GM12878 (cell line): ENCODE results near the gene MOGAT3. TPM values are rescaled to one million over a fixed set of nuclear protein-coding genes. Genes with fewer than 3 reads are reported as not detected.

Experiments
- ATAC-seq: fragments of 200-7000 bp; cut with Tn5 transposase; 3 replicates; pipeline ENCODE4 v1.9.1; 2020; ENCODE audit warnings: mild to moderate bottlenecking, moderate library complexity
- BruUV-seq: library from RNA; stranded (reverse); fragments of 400-500 nt; replicated peaks from 2 replicates; lab custom pipeline; 2021; lab: Mats Ljungman, UMichigan
- CTCF ChIA-PET: fragments of 300-600 bp; sonication (Branson Sonifier 250); formaldehyde crosslinking; extraction: SDS; loops from one replicate; lab custom pipeline; 2021; ENCODE audit warnings: inconsistent platforms; lab: Yijun Ruan, JAX
- POLR2A ChIA-PET: fragments of 350-600 bp; formaldehyde crosslinking; extraction: SDS; loops from one replicate; lab custom pipeline; 2021; ENCODE audit warnings: inconsistent platforms; lab: Charles Lee
- RAD21 ChIA-PET: fragments of 300-600 bp; sonication (Branson Sonifier 250); formaldehyde crosslinking; loops from one replicate; lab custom pipeline; 2023; ENCODE audit warnings: antibody characterized with exemption; ENCODE audit not compliant: unreplicated experiment; lab: Charles Lee
- SMC1A ChIA-PET: fragments of 300-600 bp; sonication (Branson Sonifier 250); formaldehyde crosslinking; loops from one replicate; lab custom pipeline; 2023; ENCODE audit not compliant: unreplicated experiment, uncharacterized antibody; lab: Charles Lee
- DNase-seq: peaks from one replicate; pipeline ENCODE4 v3.0.0-alpha.2; 2011; ENCODE audit warnings: low read depth, low spot score
- FAIRE-seq: peaks from 3 replicates; lab custom pipeline; 2011; peaks lifted over from hg19 to GRCh38; lab: Jason Lieb, UNC
- H2AFZ ChIP-seq: 2 replicates; pipeline ENCODE4 v1.6.0; 2011; ENCODE audit warnings: low read depth, low read length, control low read depth; ENCODE audit not compliant: control insufficient read depth
- H3K27ac ChIP-seq: 2 replicates; pipeline ENCODE4 v1.5.1; 2011; ENCODE audit warnings: control low read depth; ENCODE audit not compliant: control insufficient read depth, insufficient read depth
- H3K27me3 ChIP-seq, 2 experiments: replicated peaks in 1 of 2; 2 replicates each; pipeline versions ENCODE4 v1.6.0 to v1.6.1; 2011; ENCODE audit warnings: low read length in 1 of 2; ENCODE audit not compliant: control insufficient read depth in 2 of 2, insufficient read depth in 2 of 2
- H3K36me3 ChIP-seq, 2 experiments: 2 replicates each; pipeline ENCODE4 v1.5.1; 2011; ENCODE audit warnings: low read length in 1 of 2; ENCODE audit not compliant: control insufficient read depth in 2 of 2, insufficient read depth in 2 of 2
- H3K4me1 ChIP-seq: 2 replicates; pipeline ENCODE4 v1.6.1; 2011; ENCODE audit warnings: mild to moderate bottlenecking, low read length, moderate library complexity, mixed read lengths; ENCODE audit not compliant: control insufficient read depth, insufficient read depth
- H3K4me2 ChIP-seq: 2 replicates; pipeline ENCODE4 v1.6.0; 2011; ENCODE audit warnings: control low read depth; ENCODE audit not compliant: control insufficient read depth, insufficient read depth
- H3K4me3 ChIP-seq: fragments of 200-600 bp; sonication (generic); 2 replicates; pipeline ENCODE4 v1.5.1; 2016
- H3K79me2 ChIP-seq: 2 replicates; pipeline ENCODE4 v1.6.0; 2011; ENCODE audit warnings: low read length; ENCODE audit not compliant: control insufficient read depth, insufficient read depth
- H3K9ac ChIP-seq: 2 replicates; pipeline ENCODE4 v1.8.0; 2011; ENCODE audit warnings: low read length, control low read depth, mixed read lengths; ENCODE audit not compliant: control insufficient read depth, insufficient read depth
- H3K9me3 ChIP-seq: replicated peaks from 3 replicates; pipeline ENCODE4 v1.5.1; 2011; ENCODE audit warnings: mild to moderate bottlenecking, low read length; ENCODE audit not compliant: control insufficient read depth, insufficient read depth
- H4K20me1 ChIP-seq: 2 replicates; pipeline ENCODE4 v1.6.0; 2011; ENCODE audit not compliant: control insufficient read depth, insufficient read depth
- EP300 ChIP-seq, 2 experiments: fragments of 150-350 bp in 1 of 2; IDR thresholded peaks; 2 replicates each; pipeline ENCODE4 v1.6.1; 2011 to 2012; ENCODE audit warnings: low read depth in 2 of 2, low read length in 2 of 2, borderline replicate concordance in 1 of 2, improper control_type of control experiment in 1 of 2, inconsistent platforms in 1 of 2; ENCODE audit not compliant: control insufficient read depth in 1 of 2
- EZH2 ChIP-seq: IDR thresholded peaks from 2 replicates; pipeline ENCODE4 v1.6.1; 2012; ENCODE audit warnings: low read depth, mild to moderate bottlenecking, control low read depth, inconsistent platforms, low read length, borderline replicate concordance; ENCODE audit not compliant: control insufficient read depth
- FOS ChIP-seq: IDR thresholded peaks from 3 replicates; pipeline ENCODE4 v1.6.1; 2011; ENCODE audit warnings: borderline replicate concordance; ENCODE audit not compliant: insufficient read length; ENCODE audit errors: extremely low read depth
- HCFC1 ChIP-seq: fragments of 150-350 bp; IDR thresholded peaks from 2 replicates; pipeline ENCODE4 v1.6.1; 2014; ENCODE audit warnings: low read length
- HDAC2 ChIP-seq: fragments of 200-600 bp; sonication (generic); IDR thresholded peaks from 2 replicates; pipeline ENCODE4 v1.6.1; 2017
- NFXL1 ChIP-seq: fragments of 450-650 bp; IDR thresholded peaks from 2 replicates; pipeline ENCODE4 v1.6.1; 2017; ENCODE audit warnings: antibody characterized with exemption, mild to moderate bottlenecking, borderline replicate concordance
- SIN3A ChIP-seq: IDR thresholded peaks from 2 replicates; pipeline ENCODE4 v1.6.1; 2012; ENCODE audit warnings: low read depth, low read length, improper control_type of control experiment
- SMAD1 ChIP-seq: fragments of 450-650 bp; IDR thresholded peaks from 2 replicates; pipeline ENCODE4 v1.6.1; 2018; ENCODE audit warnings: mild to moderate bottlenecking, low read depth; ENCODE audit not compliant: partially characterized antibody
- STAT3 ChIP-seq: IDR thresholded peaks from 2 replicates; pipeline ENCODE4 v1.6.1; 2011; ENCODE audit warnings: low read depth, low read length, improper control_type of control experiment
- TCF3 ChIP-seq: IDR thresholded peaks from 2 replicates; pipeline ENCODE4 v1.6.1; 2012; ENCODE audit warnings: low read depth, mild to moderate bottlenecking, low read length, borderline replicate concordance; ENCODE audit not compliant: insufficient read depth
- TCF7 ChIP-seq: IDR thresholded peaks from 2 replicates; pipeline ENCODE4 v1.6.1; 2014; ENCODE audit warnings: antibody characterized with exemption, borderline replicate concordance
- in situ Hi-C: fragments of 300-500 bp; cut with MboI; formaldehyde crosslinking; loops from 9 replicates; pipeline ENCODE4 v1.14.3; 2018; ENCODE audit warnings: mixed read lengths
- intact Hi-C: fragments of 100-400 bp; cut with micrococcal nuclease; formaldehyde crosslinking; loops from one replicate; pipeline ENCODE4 v1.14.2; 2022; ENCODE audit not compliant: unreplicated experiment
- polyA plus RNA-seq, 11 experiments: library from polyadenylated mRNA; depleted of rRNA in 4 of 11; unstranded in 6 of 11; stranded (reverse) in 5 of 11; fragments of >200 nt; fragmentation: Nextera tagmentation in 4 of 11; fragmentation: Illumina TruSeq in 1 of 11; extraction: Ambion mirVana in 4 of 11; extraction: Trizol in 1 of 11; gene quantifications; 1 replicate in 1 of 11; 2 replicates in 10 of 11; pipeline versions ENCODE4 v1.2.1 to v1.2.3, GENCODE V29; 2011 to 2016; ENCODE audit warnings: inconsistent platforms in 2 of 11, missing spikeins in 2 of 11, low read depth in 1 of 11
- total RNA-seq, 4 experiments: library from RNA; depleted of rRNA in 3 of 4; stranded (reverse); fragments of >200 nt in 3 of 4; fragmentation: Illumina TruSeq in 1 of 4; extraction: Trizol in 1 of 4; gene quantifications; 2 replicates each; pipeline versions ENCODE4 v1.2.1 to v1.2.3, GENCODE V29; 2013 to 2021
- TF ChIP-seq, protein P1 (sequence below): fragments of 450-650 bp; IDR thresholded peaks from 2 replicates; pipeline ENCODE4 v1.6.1; 2016; ENCODE audit warnings: mild to moderate bottlenecking
- TF ChIP-seq, protein P2 (sequence below): fragments of 450-650 bp; IDR thresholded peaks from 2 replicates; pipeline ENCODE4 v1.6.1; 2018; ENCODE audit warnings: mild to moderate bottlenecking, low read depth, moderate library complexity; ENCODE audit not compliant: partially characterized antibody
- TF ChIP-seq, protein P3 (sequence below): fragments of 450-650 bp; IDR thresholded peaks from 2 replicates; pipeline ENCODE4 v1.6.1; 2018; ENCODE audit warnings: borderline replicate concordance, mild to moderate bottlenecking; ENCODE audit not compliant: partially characterized antibody

MOGAT3 gene
- total and polyA plus RNA-seq, 10 of the 15 experiments (the other 5 are each of a cell fraction or from before 2014, with no cell fraction given), result 0.11 TPM; not detected in 9

DNA sequence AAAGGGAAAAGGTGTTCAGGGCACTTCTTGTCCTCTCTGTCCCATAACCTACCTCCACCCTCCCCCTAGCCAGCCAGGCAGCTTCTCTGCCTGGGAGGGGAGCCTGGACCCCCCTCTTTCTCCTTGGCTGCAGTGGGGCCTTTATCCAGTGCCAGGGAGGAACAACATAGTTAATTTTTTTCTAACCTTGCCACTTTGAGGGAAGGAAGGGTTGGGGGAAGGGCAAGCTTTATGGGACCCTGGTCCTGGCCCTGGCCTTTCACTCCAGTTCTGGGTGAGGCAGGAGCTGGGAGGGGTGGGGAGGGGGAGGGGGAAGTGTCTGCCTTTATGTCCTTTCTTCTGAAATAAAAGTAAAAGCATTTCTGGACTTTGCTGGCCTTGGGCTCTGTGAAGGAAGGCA lies 39.9 kb downstream of the MOGAT3 start:
- H3K36me3 ChIP-seq, result peaks cover 5 to 7% of the 10 kb centered on the region in 2 experiments
- DNase-seq (no peak), ATAC-seq (no peak), FAIRE-seq (no peak)
- CTCF ChIA-PET, result no interaction called here
- H3K9me3 ChIP-seq, result no peaks in the 10 kb centered on the region; the same call in 2 of the 3 replicates
- H3K4me2 ChIP-seq, result no peak overlapping the region
- H2AFZ ChIP-seq, result no peak overlapping the region
- in situ Hi-C loops, result no loop called here
- H3K9ac ChIP-seq, result no peak overlapping the region
- POLR2A ChIA-PET, result interaction anchor here (0.6 kb wide), 1 partner anchor 92 kb away, joined by 3 read pairs; no protein-coding TSS in a partner anchor
- BruUV-seq, result no TSS peak
- SMC1A ChIA-PET, result interaction anchor here (0.9 kb wide), 1 partner anchor 20 kb away, joined by 3 read pairs; no protein-coding TSS in a partner anchor
- RAD21 ChIA-PET, result interaction anchor here (0.7 to 0.8 kb wide), 2 partner anchors 129 to 1236 kb away, joined by 3 to 4 read pairs; no protein-coding TSS in a partner anchor
- H3K4me1 ChIP-seq, result peaks cover 4% of the 10 kb centered on the region
- intact Hi-C loops, result no loop called here
- H3K79me2 ChIP-seq, result no peaks in the 10 kb centered on the region
- H4K20me1 ChIP-seq, result no peaks in the 10 kb centered on the region
- H3K27me3 ChIP-seq, result peaks cover 8 to 9% of the 10 kb centered on the region in 2 experiments; a peak in 3 of 4 replicates
- no peak overlapping the region for H3K27ac ChIP-seq
- H3K4me3 ChIP-seq, result no peak overlapping the region
- no peak for TF ChIP-seq STAT3
- TF ChIP-seq TCF3, result no peak
- no peak for TF ChIP-seq EP300 (IDR thresholded peaks at IDR 0.05; ENCODE audit: borderline replicate concordance in 1 of 2, control insufficient read depth in 1 of 2, low read depth in 2 of 2, low read length in 2 of 2)
- no peak for TF ChIP-seq SIN3A
- TF ChIP-seq, protein P1, sequence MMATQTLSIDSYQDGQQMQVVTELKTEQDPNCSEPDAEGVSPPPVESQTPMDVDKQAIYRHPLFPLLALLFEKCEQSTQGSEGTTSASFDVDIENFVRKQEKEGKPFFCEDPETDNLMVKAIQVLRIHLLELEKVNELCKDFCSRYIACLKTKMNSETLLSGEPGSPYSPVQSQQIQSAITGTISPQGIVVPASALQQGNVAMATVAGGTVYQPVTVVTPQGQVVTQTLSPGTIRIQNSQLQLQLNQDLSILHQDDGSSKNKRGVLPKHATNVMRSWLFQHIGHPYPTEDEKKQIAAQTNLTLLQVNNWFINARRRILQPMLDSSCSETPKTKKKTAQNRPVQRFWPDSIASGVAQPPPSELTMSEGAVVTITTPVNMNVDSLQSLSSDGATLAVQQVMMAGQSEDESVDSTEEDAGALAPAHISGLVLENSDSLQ, result no peak
- no peak for TF ChIP-seq EZH2
- TF ChIP-seq, protein P2, sequence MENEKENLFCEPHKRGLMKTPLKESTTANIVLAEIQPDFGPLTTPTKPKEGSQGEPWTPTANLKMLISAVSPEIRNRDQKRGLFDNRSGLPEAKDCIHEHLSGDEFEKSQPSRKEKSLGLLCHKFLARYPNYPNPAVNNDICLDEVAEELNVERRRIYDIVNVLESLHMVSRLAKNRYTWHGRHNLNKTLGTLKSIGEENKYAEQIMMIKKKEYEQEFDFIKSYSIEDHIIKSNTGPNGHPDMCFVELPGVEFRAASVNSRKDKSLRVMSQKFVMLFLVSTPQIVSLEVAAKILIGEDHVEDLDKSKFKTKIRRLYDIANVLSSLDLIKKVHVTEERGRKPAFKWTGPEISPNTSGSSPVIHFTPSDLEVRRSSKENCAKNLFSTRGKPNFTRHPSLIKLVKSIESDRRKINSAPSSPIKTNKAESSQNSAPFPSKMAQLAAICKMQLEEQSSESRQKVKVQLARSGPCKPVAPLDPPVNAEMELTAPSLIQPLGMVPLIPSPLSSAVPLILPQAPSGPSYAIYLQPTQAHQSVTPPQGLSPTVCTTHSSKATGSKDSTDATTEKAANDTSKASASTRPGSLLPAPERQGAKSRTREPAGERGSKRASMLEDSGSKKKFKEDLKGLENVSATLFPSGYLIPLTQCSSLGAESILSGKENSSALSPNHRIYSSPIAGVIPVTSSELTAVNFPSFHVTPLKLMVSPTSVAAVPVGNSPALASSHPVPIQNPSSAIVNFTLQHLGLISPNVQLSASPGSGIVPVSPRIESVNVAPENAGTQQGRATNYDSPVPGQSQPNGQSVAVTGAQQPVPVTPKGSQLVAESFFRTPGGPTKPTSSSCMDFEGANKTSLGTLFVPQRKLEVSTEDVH, result no peak
- TF ChIP-seq, protein P3, sequence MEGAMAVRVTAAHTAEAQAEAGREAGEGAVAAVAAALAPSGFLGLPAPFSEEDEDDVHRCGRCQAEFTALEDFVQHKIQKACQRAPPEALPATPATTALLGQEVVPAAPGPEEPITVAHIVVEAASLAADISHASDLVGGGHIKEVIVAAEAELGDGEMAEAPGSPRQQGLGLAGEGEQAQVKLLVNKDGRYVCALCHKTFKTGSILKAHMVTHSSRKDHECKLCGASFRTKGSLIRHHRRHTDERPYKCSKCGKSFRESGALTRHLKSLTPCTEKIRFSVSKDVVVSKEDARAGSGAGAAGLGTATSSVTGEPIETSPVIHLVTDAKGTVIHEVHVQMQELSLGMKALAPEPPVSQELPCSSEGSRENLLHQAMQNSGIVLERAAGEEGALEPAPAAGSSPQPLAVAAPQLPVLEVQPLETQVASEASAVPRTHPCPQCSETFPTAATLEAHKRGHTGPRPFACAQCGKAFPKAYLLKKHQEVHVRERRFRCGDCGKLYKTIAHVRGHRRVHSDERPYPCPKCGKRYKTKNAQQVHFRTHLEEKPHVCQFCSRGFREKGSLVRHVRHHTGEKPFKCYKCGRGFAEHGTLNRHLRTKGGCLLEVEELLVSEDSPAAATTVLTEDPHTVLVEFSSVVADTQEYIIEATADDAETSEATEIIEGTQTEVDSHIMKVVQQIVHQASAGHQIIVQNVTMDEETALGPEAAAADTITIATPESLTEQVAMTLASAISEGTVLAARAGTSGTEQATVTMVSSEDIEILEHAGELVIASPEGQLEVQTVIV, result no peak
- TF ChIP-seq HCFC1, result no peak
- no peak for TF ChIP-seq NFXL1
- no peak for TF ChIP-seq HDAC2
- no peak for TF ChIP-seq TCF7
- no peak for TF ChIP-seq SMAD1
- TF ChIP-seq FOS, result no peak
